Measurements from ENCODE around the gene ZNF324.

ZNF324 gene

GRCh38 chr19:58497634-58498170 is 30.8 kb downstream of the ZNF324 start:
- H3K4me1 ChIP-seq (ENCODE audit: insufficient read depth, low read length, poor library complexity, severe bottlenecking): peaks cover 14% of the 10 kb centered on the region
- H3K36me3 ChIP-seq (ENCODE audit: insufficient read depth, low read length): no peaks in the 10 kb centered on the region
- H3K9me2 ChIP-seq (replicated peaks; ENCODE audit: low read depth, low read length): no peaks in the 10 kb centered on the region
- peak overlapping the region; percentile 65 for H3K9ac ChIP-seq (ENCODE audit: low read depth, low read length, poor library complexity, severe bottlenecking)
- no peak overlapping the region for H2AFZ ChIP-seq (ENCODE audit: low read length)
- peaks cover 3% of the 10 kb centered on the region; the same call in 1 of the 2 replicates for H3F3A ChIP-seq (ENCODE audit: low read depth)
- no peaks in the 10 kb centered on the region for H4K20me1 ChIP-seq (ENCODE audit: insufficient read depth, low read length, poor library complexity, severe bottlenecking)
- H3K79me2 ChIP-seq (ENCODE audit: insufficient read depth, low read length): no peaks in the 10 kb centered on the region
- peak overlapping the region; percentile 72 for H3K4me2 ChIP-seq (ENCODE audit: low read depth, low read length, poor library complexity, severe bottlenecking)
- H3K4me3 ChIP-seq (ENCODE audit: low read length, poor library complexity, severe bottlenecking): no peak overlapping the region
- no peaks in the 10 kb centered on the region for H3K9me3 ChIP-seq (ENCODE audit: insufficient read depth, low read depth, low read length)
- no peaks in the 10 kb centered on the region for H3K27me3 ChIP-seq (ENCODE audit: insufficient read depth, low read length, poor library complexity, severe bottlenecking)
- no peak for TF ChIP-seq EZH2phosphoT487 (IDR thresholded peaks at IDR 0.05; ENCODE audit: borderline replicate concordance)
- TF ChIP-seq CTCF (conservative IDR thresholded peaks at IDR 0.05; ENCODE audit: low read length): no peak

DNA sequence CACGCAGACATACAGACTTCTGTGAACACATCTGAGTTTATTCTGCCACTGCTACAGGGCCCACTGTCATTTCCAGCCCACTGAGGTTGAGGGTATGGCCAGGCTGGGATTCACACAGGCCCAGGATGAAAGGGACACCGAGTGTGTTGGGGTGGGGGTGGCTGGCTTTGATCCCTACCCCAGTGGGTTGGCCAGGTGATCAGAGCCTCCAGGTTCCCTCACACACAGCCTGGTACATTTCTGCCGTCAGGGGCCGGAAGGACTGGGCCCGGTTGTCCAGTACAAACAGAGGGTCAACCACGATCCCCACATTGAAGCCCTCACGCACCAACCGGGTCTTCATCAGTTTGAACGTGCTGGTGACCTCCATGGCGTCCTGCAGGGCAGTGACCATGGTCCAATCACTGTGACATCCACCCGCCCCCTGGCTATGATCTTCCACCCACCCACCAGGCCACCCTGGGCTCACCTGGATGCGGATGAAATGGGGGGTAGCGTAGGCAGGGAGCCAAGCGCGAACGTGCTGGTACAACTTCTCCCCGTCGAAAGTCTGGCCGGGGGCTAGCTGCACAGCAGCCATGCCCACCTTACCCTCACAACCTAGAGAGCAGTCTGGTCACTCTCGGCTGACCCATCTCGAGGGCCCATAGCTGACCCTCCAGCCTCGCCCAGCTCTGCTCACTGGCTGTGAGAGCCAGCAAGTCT is 31.6 kb downstream of the ZNF324 start:
- peak overlapping the region; percentile 73 for H3K4me3 ChIP-seq (ENCODE audit: low read length, poor library complexity, severe bottlenecking)
- peak overlapping the region; percentile 65 for H3K9ac ChIP-seq (ENCODE audit: low read depth, low read length, poor library complexity, severe bottlenecking)
- peak overlapping the region; percentile 72 for H3K4me2 ChIP-seq (ENCODE audit: low read depth, low read length, poor library complexity, severe bottlenecking)
- TF ChIP-seq EZH2phosphoT487 (IDR thresholded peaks at IDR 0.05; ENCODE audit: borderline replicate concordance) (no peak), CTCF (conservative IDR thresholded peaks at IDR 0.05; ENCODE audit: low read length) (no peak)
- no peaks in the 10 kb centered on the region for H3K9me2 ChIP-seq (replicated peaks; ENCODE audit: low read depth, low read length)
- H3F3A ChIP-seq (ENCODE audit: low read depth): peaks cover 3% of the 10 kb centered on the region; the same call in 1 of the 2 replicates
- H3K79me2 ChIP-seq (ENCODE audit: insufficient read depth, low read length): no peaks in the 10 kb centered on the region
- H3K9me3 ChIP-seq (ENCODE audit: insufficient read depth, low read depth, low read length): no peaks in the 10 kb centered on the region
- no peaks in the 10 kb centered on the region for H3K27me3 ChIP-seq (ENCODE audit: insufficient read depth, low read length, poor library complexity, severe bottlenecking)
- no peaks in the 10 kb centered on the region for H3K36me3 ChIP-seq (ENCODE audit: insufficient read depth, low read length)
- H2AFZ ChIP-seq (ENCODE audit: low read length): peak overlapping the region; percentile 75
- no peaks in the 10 kb centered on the region for H4K20me1 ChIP-seq (ENCODE audit: insufficient read depth, low read length, poor library complexity, severe bottlenecking)
- peaks cover 14% of the 10 kb centered on the region for H3K4me1 ChIP-seq (ENCODE audit: insufficient read depth, low read length, poor library complexity, severe bottlenecking)

GRCh38 chr19:58499021-58499927 is 32.4 kb downstream of the ZNF324 start:
- H3K9me3 ChIP-seq (ENCODE audit: insufficient read depth, low read depth, low read length): no peaks in the 10 kb centered on the region
- H4K20me1 ChIP-seq (ENCODE audit: insufficient read depth, low read length, poor library complexity, severe bottlenecking): no peaks in the 10 kb centered on the region
- peak overlapping the region; percentile 72 for H3K4me2 ChIP-seq (ENCODE audit: low read depth, low read length, poor library complexity, severe bottlenecking)
- H3K9me2 ChIP-seq (replicated peaks; ENCODE audit: low read depth, low read length): no peaks in the 10 kb centered on the region
- H2AFZ ChIP-seq (ENCODE audit: low read length): peak overlapping the region; percentile 77
- TF ChIP-seq EZH2phosphoT487 (IDR thresholded peaks at IDR 0.05; ENCODE audit: borderline replicate concordance) (no peak), CTCF (conservative IDR thresholded peaks at IDR 0.05; ENCODE audit: low read length) (peak; percentile 52)
- H3K36me3 ChIP-seq (ENCODE audit: insufficient read depth, low read length): no peaks in the 10 kb centered on the region
- peaks cover 3% of the 10 kb centered on the region; the same call in 1 of the 2 replicates for H3F3A ChIP-seq (ENCODE audit: low read depth)
- H3K9ac ChIP-seq (ENCODE audit: low read depth, low read length, poor library complexity, severe bottlenecking): peak overlapping the region; percentile 73
- H3K4me3 ChIP-seq (ENCODE audit: low read length, poor library complexity, severe bottlenecking): peak overlapping the region; percentile 73
- H3K27me3 ChIP-seq (ENCODE audit: insufficient read depth, low read length, poor library complexity, severe bottlenecking): no peaks in the 10 kb centered on the region
- no peaks in the 10 kb centered on the region for H3K79me2 ChIP-seq (ENCODE audit: insufficient read depth, low read length)
- peaks cover 14% of the 10 kb centered on the region for H3K4me1 ChIP-seq (ENCODE audit: insufficient read depth, low read length, poor library complexity, severe bottlenecking)
